Esophagus muscularis mucosa (tissue), 4 donors: Measurements from ENCODE around the gene RASL12. TPM values are rescaled to one million over a fixed set of nuclear protein-coding genes. Genes with fewer than 3 reads are reported as not detected.

ENCODE experiments used
- DNase-seq: peaks from one replicate; pipeline ENCODE4 v3.0.0-alpha.2; 2017; ENCODE audit errors: extremely low spot score
- H3K27ac ChIP-seq, 4 donors: fragments of 200-600 bp; sonication (generic); replicated peaks in 1 of 4; 1 replicate in 3 of 4; 2 replicates in 1 of 4; pipeline ENCODE4 v1.5.1; 2016 to 2019; ENCODE audit warnings: mild to moderate bottlenecking in 1 of 4
- H3K27me3 ChIP-seq, 4 donors: fragments of 200-600 bp; sonication (generic); one replicate each; pipeline versions ENCODE4 v1.5.1 to v1.6.0; 2016 to 2019
- H3K36me3 ChIP-seq, 4 donors: fragments of 200-600 bp; sonication (generic); one replicate each; pipeline ENCODE4 v1.5.1; 2016 to 2019
- H3K4me1 ChIP-seq, 4 donors: fragments of 200-600 bp; sonication (generic); one replicate each; pipeline ENCODE4 v1.5.1; 2016 to 2019
- H3K4me3 ChIP-seq, 4 donors: fragments of 200-600 bp; sonication (generic); 1 replicate in 2 of 4; 2 replicates in 2 of 4; pipeline ENCODE4 v1.5.1; 2016 to 2019; ENCODE audit warnings: mild to moderate bottlenecking in 4 of 4, moderate library complexity in 1 of 4
- H3K9me3 ChIP-seq, 4 donors: fragments of 200-600 bp; sonication (generic); 1 replicate in 3 of 4; 2 replicates in 1 of 4; pipeline ENCODE4 v1.5.1; 2016 to 2019
- EP300 ChIP-seq: sonication (generic); formaldehyde crosslinking; IDR thresholded peaks from one replicate; pipeline ENCODE4 v1.6.1; 2017; ENCODE audit warnings: antibody characterized with exemption
- POLR2A ChIP-seq: fragments of 450-650 bp; IDR thresholded peaks from one replicate; pipeline ENCODE4 v1.6.1; 2017; ENCODE audit warnings: antibody characterized with exemption, moderate library complexity, mild to moderate bottlenecking, low read depth
- POLR2AphosphoS5 ChIP-seq, 2 donors: sonication (generic); formaldehyde crosslinking; IDR thresholded peaks; one replicate each; pipeline ENCODE4 v1.6.1; 2017; ENCODE audit warnings: antibody characterized with exemption in 2 of 2
- WGBS: methylation state at CpG from one replicate; pipeline ENCODE4 v1.1.5; 2018; 5-methylcytosine and 5-hydroxymethylcytosine counted together
- intact Hi-C: fragments of 100-400 bp; cut with DNase I; formaldehyde crosslinking; loops from one replicate; pipeline ENCODE4 v1.15.1; 2023
- total RNA-seq, 4 donors: library from RNA; depleted of rRNA; stranded (reverse); fragments of >200 nt; gene quantifications; one replicate each; pipeline versions ENCODE4 v1.1.0 to v1.2.1, GENCODE V29; 2016
- TF ChIP-seq, protein P1 (sequence below), 3 experiments: fragments of 200-600 bp in 2 of 3; fragments of 450-650 bp in 1 of 3; sonication (generic) in 2 of 3; IDR thresholded peaks; one replicate each; pipeline ENCODE4 v1.5.1; 2017 to 2019; ENCODE audit warnings: antibody characterized with exemption in 3 of 3, mild to moderate bottlenecking in 2 of 3, moderate library complexity in 1 of 3

RASL12 gene
- total RNA-seq, 4 donors from 2014 or later = 123 to 216 (median 198) TPM

DNA sequence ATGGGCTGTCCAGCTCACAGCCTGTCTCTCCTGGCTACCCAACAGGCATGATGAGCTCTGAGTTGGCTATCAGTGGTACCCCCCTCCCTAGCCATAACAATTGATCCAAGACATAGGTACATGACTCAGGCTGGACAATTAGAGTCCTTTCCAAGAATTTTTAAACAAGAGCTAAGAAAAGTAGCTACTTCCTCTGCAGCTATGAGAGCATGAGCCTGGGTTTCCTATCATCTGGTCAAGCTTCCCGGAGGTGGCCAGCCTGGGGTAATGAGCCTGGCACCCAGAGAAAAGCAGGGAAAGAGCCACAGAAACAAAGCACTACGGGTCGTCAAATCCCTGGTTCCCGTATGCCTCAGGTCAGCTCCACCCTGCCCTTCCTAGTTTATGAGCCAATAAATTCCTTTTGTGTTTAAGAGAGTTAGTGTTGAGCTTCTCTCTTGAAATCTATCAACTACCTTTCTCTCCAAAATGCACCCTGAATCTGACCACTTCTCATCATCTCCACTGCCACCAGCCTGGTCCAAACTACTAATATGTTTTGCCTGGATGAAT is 24.9 kb downstream of the RASL12 start:
- TF ChIP-seq POLR2AphosphoS5 (IDR thresholded peaks at IDR 0.05) = no peak
- no peak for TF ChIP-seq EP300
- TF ChIP-seq, protein P1, sequence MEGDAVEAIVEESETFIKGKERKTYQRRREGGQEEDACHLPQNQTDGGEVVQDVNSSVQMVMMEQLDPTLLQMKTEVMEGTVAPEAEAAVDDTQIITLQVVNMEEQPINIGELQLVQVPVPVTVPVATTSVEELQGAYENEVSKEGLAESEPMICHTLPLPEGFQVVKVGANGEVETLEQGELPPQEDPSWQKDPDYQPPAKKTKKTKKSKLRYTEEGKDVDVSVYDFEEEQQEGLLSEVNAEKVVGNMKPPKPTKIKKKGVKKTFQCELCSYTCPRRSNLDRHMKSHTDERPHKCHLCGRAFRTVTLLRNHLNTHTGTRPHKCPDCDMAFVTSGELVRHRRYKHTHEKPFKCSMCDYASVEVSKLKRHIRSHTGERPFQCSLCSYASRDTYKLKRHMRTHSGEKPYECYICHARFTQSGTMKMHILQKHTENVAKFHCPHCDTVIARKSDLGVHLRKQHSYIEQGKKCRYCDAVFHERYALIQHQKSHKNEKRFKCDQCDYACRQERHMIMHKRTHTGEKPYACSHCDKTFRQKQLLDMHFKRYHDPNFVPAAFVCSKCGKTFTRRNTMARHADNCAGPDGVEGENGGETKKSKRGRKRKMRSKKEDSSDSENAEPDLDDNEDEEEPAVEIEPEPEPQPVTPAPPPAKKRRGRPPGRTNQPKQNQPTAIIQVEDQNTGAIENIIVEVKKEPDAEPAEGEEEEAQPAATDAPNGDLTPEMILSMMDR (IDR thresholded peaks at IDR 0.05) = no peak
- TF ChIP-seq POLR2A = no peak
- Histone ChIP-seq H3K4me1 (peaks cover 3 to 36% (median 23%) of the 10 kb centered on the region in 4 donors), H3K27ac (peak overlapping the region in 1 of 4 donors; percentile 33), H3K9me3 (no peaks in the 10 kb centered on the region), H3K36me3 (peaks cover 0 to 4% (median 0%) of the 10 kb centered on the region in 4 donors), H3K4me3 (no peak overlapping the region), H3K27me3 (no peaks in the 10 kb centered on the region)
- intact Hi-C loops = no loop called here
- 78% methylated on average over 4 of the region's 4 CpGs for WGBS
- no peak for DNase-seq

DNA sequence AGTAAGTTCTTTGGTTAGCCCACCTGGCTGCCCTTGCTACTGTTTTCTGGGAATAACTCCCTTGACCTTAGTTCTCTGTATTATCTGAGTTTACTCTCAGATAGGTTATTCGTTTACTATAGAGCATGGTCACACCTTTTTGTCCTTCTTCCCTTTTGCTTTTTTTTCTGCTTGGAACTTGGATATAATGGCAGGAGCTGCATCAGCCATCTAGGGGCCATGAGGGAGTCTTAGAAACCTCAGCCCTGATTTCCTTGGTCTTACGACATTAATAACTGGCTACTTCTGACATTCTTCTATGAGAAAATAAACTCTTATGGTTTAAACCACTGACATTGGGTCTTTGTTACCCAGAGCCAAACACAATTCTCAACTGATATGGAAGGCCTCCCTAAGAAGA is 26.0 kb downstream of the RASL12 start:
- TF ChIP-seq, protein P1 (IDR thresholded peaks at IDR 0.05) = no peak
- TF ChIP-seq POLR2AphosphoS5 (IDR thresholded peaks at IDR 0.05) = no peak
- TF ChIP-seq EP300 = no peak
- TF ChIP-seq POLR2A = no peak
- Histone ChIP-seq H3K9me3 (no peaks in the 10 kb centered on the region), H3K27ac (no peak overlapping the region), H3K27me3 (no peaks in the 10 kb centered on the region), H3K4me1 (peaks cover 3 to 33% (median 23%) of the 10 kb centered on the region in 4 donors), H3K36me3 (peaks cover 0 to 4% (median 0%) of the 10 kb centered on the region in 4 donors), H3K4me3 (no peak overlapping the region)
- 88% methylated on average over 2 of the region's 2 CpGs for WGBS
- DNase-seq = no peak
- intact Hi-C loops = no loop called here

DNA sequence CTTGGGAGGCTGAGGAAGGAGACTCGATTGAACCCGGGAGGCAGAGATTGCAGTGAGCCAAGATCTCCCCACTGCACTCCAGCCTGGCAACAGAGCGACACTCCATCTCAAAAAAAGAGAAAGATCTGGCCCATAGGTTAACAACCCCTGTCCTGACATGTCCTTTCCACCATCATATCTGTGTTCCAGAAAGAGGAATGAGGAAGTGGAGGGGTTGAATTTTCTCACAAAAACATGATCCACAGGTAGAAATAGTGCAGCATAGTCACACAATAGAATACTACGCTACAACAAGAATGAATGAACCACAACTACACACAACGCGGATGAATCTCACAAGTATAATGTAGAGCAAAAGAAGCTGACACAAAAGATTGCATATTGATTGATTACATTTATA is 27.3 kb downstream of the RASL12 start:
- H3K4me1 ChIP-seq = peaks cover 3 to 33% (median 22%) of the 10 kb centered on the region in 4 donors
- WGBS = 89% methylated on average over 6 of the region's 6 CpGs
- H3K9me3 ChIP-seq = no peaks in the 10 kb centered on the region
- intact Hi-C loops = no loop called here
- no peak overlapping the region for H3K27ac ChIP-seq
- H3K27me3 ChIP-seq = no peaks in the 10 kb centered on the region
- peaks cover 0 to 4% (median 0%) of the 10 kb centered on the region in 4 donors for H3K36me3 ChIP-seq
- TF ChIP-seq POLR2AphosphoS5 (IDR thresholded peaks at IDR 0.05) = no peak
- no peak for TF ChIP-seq EP300
- TF ChIP-seq, protein P1 (IDR thresholded peaks at IDR 0.05) = no peak
- TF ChIP-seq POLR2A = no peak
- no peak for DNase-seq
- H3K4me3 ChIP-seq = no peak overlapping the region

DNA sequence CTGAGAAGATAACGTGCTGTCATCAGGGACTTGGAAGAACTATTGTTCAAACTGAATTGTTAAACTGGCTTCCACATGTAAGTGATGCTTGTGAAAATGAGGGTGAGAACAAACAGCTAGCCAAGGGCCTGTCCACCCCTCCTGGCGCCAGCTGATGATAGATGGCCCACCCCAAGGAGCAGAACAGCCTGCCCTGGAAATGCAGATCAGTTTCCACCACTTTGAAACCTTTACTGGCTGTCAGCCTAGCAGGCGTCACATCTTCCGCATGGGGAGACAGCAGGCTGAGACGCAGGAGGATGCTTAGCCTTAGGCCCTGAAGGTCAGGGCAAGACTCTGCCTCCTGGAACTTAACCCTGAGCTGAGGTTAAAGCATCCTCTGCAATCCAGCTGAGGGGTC is 29.0 kb downstream of the RASL12 start:
- intact Hi-C loops = no loop called here
- Histone ChIP-seq H3K27ac (peak overlapping the region in 3 of 4 donors; percentile 10 to 57 (median 12)), H3K4me3 (no peak overlapping the region), H3K27me3 (no peaks in the 10 kb centered on the region), H3K4me1 (peaks cover 5 to 22% (median 14%) of the 10 kb centered on the region in 4 donors), H3K9me3 (no peaks in the 10 kb centered on the region), H3K36me3 (no peaks in the 10 kb centered on the region)
- 56% methylated on average over 3 of the region's 5 CpGs for WGBS
- TF ChIP-seq POLR2AphosphoS5 (IDR thresholded peaks at IDR 0.05) (peak; percentile 5 to 55), POLR2A (no peak), EP300 (no peak)
- TF ChIP-seq, protein P1 (IDR thresholded peaks at IDR 0.05) = no peak
- no peak for DNase-seq

DNA sequence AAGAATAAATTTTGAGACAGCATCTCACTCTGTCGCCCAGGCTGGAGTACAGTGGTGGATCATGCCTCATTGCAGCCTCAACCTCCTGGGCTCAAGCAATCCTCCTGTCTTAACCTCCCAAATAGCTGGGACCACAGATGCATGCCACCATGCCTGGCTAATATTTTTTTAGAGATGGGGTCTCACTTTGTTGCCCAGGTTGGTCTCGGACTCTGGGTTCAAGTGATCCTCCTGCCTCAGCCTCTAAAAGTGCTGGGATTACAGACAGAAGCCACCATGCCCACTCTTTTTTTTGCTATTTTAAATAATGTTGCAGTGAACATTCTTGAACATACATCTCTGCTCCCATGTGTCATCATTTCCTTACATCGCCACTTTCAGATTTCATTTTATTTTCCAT is 29.4 kb downstream of the RASL12 start:
- no peak for DNase-seq
- intact Hi-C loops = no loop called here
- H3K9me3 ChIP-seq = no peaks in the 10 kb centered on the region
- H3K27me3 ChIP-seq = no peaks in the 10 kb centered on the region
- H3K36me3 ChIP-seq = no peaks in the 10 kb centered on the region
- H3K27ac ChIP-seq = peak overlapping the region in 1 of 4 donors; percentile 57
- WGBS = 89% methylated on average over 3 of the region's 3 CpGs
- H3K4me1 ChIP-seq = peaks cover 10 to 26% (median 17%) of the 10 kb centered on the region in 4 donors
- TF ChIP-seq, protein P1 (IDR thresholded peaks at IDR 0.05) = no peak
- TF ChIP-seq POLR2A = no peak
- TF ChIP-seq EP300 = no peak
- no peak for TF ChIP-seq POLR2AphosphoS5 (IDR thresholded peaks at IDR 0.05)
- H3K4me3 ChIP-seq = no peak overlapping the region
